GM12892 (cell line): Measurements from ENCODE around the gene ARRB2.

ENCODE experiments used
- DNase-seq: peaks from one replicate; pipeline ENCODE4 v3.0.0; 2011; ENCODE audit not compliant: insufficient read length
- FAIRE-seq: peaks from 2 replicates; lab custom pipeline; 2011; peaks lifted over from hg19 to GRCh38; lab: Jason Lieb, UNC
- POLR2A ChIP-seq: IDR thresholded peaks from 2 replicates; pipeline ENCODE4 v1.6.1; 2011; ENCODE audit warnings: low read depth, low read length, control low read depth
- POLR2AphosphoS5 ChIP-seq: IDR thresholded peaks from 2 replicates; pipeline ENCODE4 v1.6.1; 2011; ENCODE audit warnings: low read depth, low read length, control low read depth
- TAF1 ChIP-seq: IDR thresholded peaks from 2 replicates; pipeline ENCODE4 v1.6.1; 2011; ENCODE audit warnings: low read depth, mild to moderate bottlenecking, control low read depth, low read length, borderline replicate concordance

Gene ARRB2

GRCh38 chr17:4750606-4751005, 40.2 kb downstream of the ARRB2 start:
- FAIRE-seq = no peak
- no peak for DNase-seq
- TF ChIP-seq POLR2A (no peak), POLR2AphosphoS5 (no peak), TAF1 (no peak)

DNA sequence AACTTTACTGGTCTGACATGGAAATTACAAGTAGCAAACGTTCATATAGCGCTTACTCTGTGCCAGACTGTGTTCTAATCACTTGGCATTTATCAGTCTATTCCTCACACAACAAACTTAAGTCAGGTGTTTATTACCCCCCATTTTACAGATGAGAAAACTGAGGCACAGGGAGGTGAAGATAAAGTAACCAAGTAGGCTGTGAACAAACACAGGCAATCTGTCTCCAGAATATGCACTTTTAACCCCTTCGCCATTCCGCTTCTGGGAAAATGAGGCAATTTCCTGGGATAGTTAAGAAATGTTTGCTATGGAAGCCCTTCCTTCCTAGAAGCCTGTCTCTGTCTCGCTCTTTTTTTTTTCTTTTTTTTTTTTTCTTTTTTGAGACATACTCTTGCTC, 41.5 kb downstream of the ARRB2 start:
- TF ChIP-seq TAF1 (no peak), POLR2AphosphoS5 (no peak), POLR2A (no peak)
- FAIRE-seq (no peak), DNase-seq (no peak)

DNA sequence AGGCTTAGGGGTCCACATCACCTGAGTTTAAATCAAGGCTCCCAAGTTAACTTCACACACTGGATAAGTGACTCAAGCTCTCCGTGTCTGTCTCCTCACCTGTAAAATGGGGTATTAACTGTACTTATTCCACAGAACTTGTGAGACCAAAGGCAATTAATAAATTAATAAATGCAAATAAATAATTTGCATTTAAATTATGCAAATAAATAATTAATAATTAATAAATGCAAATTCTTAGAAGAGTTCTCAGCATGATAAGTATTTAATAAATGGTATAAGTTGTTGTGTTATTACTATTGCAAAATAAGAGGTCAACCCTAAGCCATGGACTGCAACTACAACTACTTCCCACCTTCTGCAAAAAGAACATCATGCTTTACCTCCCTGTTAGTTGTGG, 43.0 kb downstream of the ARRB2 start:
- DNase-seq = no peak
- no peak for FAIRE-seq
- TF ChIP-seq POLR2A (no peak), POLR2AphosphoS5 (no peak), TAF1 (no peak)

DNA sequence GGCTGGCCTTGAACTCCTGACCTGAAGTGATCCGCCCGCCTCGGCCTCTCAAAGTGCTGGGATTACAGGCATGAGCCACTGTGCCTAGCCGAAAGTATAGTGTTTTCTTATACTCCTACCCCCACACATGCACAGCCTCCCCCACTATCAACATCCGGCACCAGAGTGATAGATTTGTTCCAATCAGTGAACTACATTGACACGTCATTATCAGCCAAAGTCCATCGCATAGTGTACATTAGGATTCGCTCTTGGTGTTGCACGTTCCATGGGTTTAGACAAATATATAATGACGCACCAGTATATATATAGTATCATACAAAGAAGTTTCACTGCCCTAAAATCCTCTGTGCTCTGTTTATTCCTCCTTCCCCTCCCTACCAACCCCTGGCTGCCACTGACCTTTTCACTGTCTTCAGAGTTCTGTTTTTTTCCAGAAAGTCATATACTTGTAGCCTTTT, 49.4 kb downstream of the ARRB2 start:
- TF ChIP-seq TAF1 (no peak), POLR2AphosphoS5 (no peak), POLR2A (no peak)
- DNase-seq (no peak), FAIRE-seq (no peak)

DNA sequence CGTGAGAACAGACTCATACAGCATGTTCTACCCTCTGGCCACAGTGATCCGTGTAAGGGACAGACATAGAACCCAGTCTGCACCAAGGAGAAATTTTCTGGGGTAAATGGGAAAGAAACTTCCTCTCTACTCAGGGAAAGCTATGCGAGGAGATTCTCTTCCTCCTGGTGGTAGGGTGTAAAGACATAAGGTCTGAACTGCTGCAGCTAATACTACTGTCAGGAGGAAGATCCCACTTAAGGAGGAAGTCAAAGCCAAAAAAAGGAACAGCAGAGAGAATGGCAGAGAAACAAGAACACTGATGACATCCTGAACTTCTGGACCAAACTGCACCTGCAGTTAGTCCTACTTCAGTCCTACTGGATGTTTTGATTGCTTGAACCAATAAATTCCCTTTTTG, 54.2 kb downstream of the ARRB2 start:
- no peak for FAIRE-seq
- no peak for TF ChIP-seq POLR2A
- DNase-seq = no peak

- DNase-seq (no peak), FAIRE-seq (no peak)
- TF ChIP-seq POLR2A = no peak
- TF ChIP-seq POLR2AphosphoS5 = no peak
- no peak for TF ChIP-seq TAF1
These were observed 55.8 kb downstream of the ARRB2 start for GRCh38 chr17:4766201-4766600.

- no peak for FAIRE-seq
- DNase-seq = no peak
- no peak for TF ChIP-seq POLR2A
These were observed 56.3 kb downstream of the ARRB2 start for GRCh38 chr17:4766723-4767122.

- DNase-seq (no peak), FAIRE-seq (no peak)
- no peak for TF ChIP-seq POLR2A
- TF ChIP-seq TAF1 = no peak
- TF ChIP-seq POLR2AphosphoS5 = no peak
These were observed 57.9 kb downstream of the ARRB2 start for GRCh38 chr17:4768298-4768697.

- TF ChIP-seq POLR2AphosphoS5 = no peak
- TF ChIP-seq POLR2A = no peak
- no peak for TF ChIP-seq TAF1
- no peak for FAIRE-seq
- no peak for DNase-seq
These were observed 59.2 kb downstream of the ARRB2 start for GRCh38 chr17:4769628-4770027.
